Tibial artery (tissue), 4 donors: ENCODE data around the gene TCEAL3.

ENCODE experiments used
- DNase-seq, 2 donors: peaks; one replicate each; pipeline ENCODE4 v3.0.0-alpha.2; 2019
- H3K27ac ChIP-seq, 2 donors: fragments of 200-600 bp; sonication (generic) in 1 of 2; 1 replicate in 1 of 2; 2 replicates in 1 of 2; pipeline ENCODE4 v1.5.1; 2018 to 2019; ENCODE audit warnings: mild to moderate bottlenecking in 1 of 2
- H3K27me3 ChIP-seq, 2 donors: fragments of 200-600 bp; sonication (generic) in 1 of 2; one replicate each; pipeline versions ENCODE4 v1.5.1 to v1.6.0; 2016 to 2019
- H3K36me3 ChIP-seq, 3 donors: fragments of 200-600 bp; sonication (generic) in 2 of 3; one replicate each; pipeline ENCODE4 v1.5.1; 2016 to 2019; ENCODE audit warnings: mild to moderate bottlenecking in 2 of 3
- H3K4me1 ChIP-seq, 4 donors: fragments of 200-600 bp; sonication (generic) in 2 of 4; 1 replicate in 3 of 4; 2 replicates in 1 of 4; pipeline ENCODE4 v1.5.1; 2016 to 2019
- H3K4me3 ChIP-seq, 2 donors: fragments of 200-600 bp; sonication (generic) in 1 of 2; 1 replicate in 1 of 2; 2 replicates in 1 of 2; pipeline ENCODE4 v1.5.1; 2018 to 2019; ENCODE audit warnings: mild to moderate bottlenecking in 2 of 2
- H3K9me3 ChIP-seq, 3 donors: fragments of 200-600 bp; sonication (generic) in 1 of 3; one replicate each; pipeline ENCODE4 v1.5.1; 2016 to 2019
- intact Hi-C: fragments of 100-400 bp; cut with DNase I; formaldehyde crosslinking; loops from one replicate; pipeline ENCODE4 v1.15.0; 2023; ENCODE audit warnings: low total_unique reads
- TF ChIP-seq, protein P1 (sequence below), 2 experiments: fragments of 200-600 bp in 1 of 2; fragments of 450-650 bp in 1 of 2; IDR thresholded peaks; one replicate each; pipeline ENCODE4 v1.5.1; 2017 to 2019; ENCODE audit warnings: antibody characterized with exemption in 2 of 2, mild to moderate bottlenecking in 1 of 2, moderate library complexity in 1 of 2

Gene TCEAL3

GRCh38 chrX:103613362-103613890 lies 5.7 kb downstream of the TCEAL3 start:
- Histone ChIP-seq H3K9me3 (no peaks in the 10 kb centered on the region), H3K27ac (no peak overlapping the region), H3K4me3 (no peak overlapping the region), H3K36me3 (no peaks in the 10 kb centered on the region), H3K27me3 (no peaks in the 10 kb centered on the region), H3K4me1 (peaks cover 0 to 22% (median 0%) of the 10 kb centered on the region in 4 donors)
- intact Hi-C loops, result no loop called here
- TF ChIP-seq, protein P1, sequence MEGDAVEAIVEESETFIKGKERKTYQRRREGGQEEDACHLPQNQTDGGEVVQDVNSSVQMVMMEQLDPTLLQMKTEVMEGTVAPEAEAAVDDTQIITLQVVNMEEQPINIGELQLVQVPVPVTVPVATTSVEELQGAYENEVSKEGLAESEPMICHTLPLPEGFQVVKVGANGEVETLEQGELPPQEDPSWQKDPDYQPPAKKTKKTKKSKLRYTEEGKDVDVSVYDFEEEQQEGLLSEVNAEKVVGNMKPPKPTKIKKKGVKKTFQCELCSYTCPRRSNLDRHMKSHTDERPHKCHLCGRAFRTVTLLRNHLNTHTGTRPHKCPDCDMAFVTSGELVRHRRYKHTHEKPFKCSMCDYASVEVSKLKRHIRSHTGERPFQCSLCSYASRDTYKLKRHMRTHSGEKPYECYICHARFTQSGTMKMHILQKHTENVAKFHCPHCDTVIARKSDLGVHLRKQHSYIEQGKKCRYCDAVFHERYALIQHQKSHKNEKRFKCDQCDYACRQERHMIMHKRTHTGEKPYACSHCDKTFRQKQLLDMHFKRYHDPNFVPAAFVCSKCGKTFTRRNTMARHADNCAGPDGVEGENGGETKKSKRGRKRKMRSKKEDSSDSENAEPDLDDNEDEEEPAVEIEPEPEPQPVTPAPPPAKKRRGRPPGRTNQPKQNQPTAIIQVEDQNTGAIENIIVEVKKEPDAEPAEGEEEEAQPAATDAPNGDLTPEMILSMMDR (IDR thresholded peaks at IDR 0.05), result no peak
- DNase-seq, result no peak

GRCh38 chrX:103614999-103615398 lies 7.2 kb downstream of the TCEAL3 start:
- Histone ChIP-seq H3K4me3 (no peak overlapping the region), H3K27ac (no peak overlapping the region), H3K27me3 (no peaks in the 10 kb centered on the region), H3K9me3 (no peaks in the 10 kb centered on the region), H3K36me3 (no peaks in the 10 kb centered on the region), H3K4me1 (peaks cover 0 to 12% (median 0%) of the 10 kb centered on the region in 4 donors)
- intact Hi-C loops, result no loop called here
- TF ChIP-seq, protein P1 (IDR thresholded peaks at IDR 0.05), result no peak
- no peak for DNase-seq

- no peak for DNase-seq
- no peaks in the 10 kb centered on the region for H3K36me3 ChIP-seq
- H3K27me3 ChIP-seq, result no peaks in the 10 kb centered on the region
- no peak overlapping the region for H3K27ac ChIP-seq
- intact Hi-C loops, result no loop called here
- peaks cover 0 to 12% (median 0%) of the 10 kb centered on the region in 4 donors for H3K4me1 ChIP-seq
- H3K9me3 ChIP-seq, result no peaks in the 10 kb centered on the region
- H3K4me3 ChIP-seq, result no peak overlapping the region
- TF ChIP-seq, protein P1 (IDR thresholded peaks at IDR 0.05), result no peak
Observed at GRCh38 chrX:103615781-103616371, 8.1 kb downstream of the TCEAL3 start.

DNA sequence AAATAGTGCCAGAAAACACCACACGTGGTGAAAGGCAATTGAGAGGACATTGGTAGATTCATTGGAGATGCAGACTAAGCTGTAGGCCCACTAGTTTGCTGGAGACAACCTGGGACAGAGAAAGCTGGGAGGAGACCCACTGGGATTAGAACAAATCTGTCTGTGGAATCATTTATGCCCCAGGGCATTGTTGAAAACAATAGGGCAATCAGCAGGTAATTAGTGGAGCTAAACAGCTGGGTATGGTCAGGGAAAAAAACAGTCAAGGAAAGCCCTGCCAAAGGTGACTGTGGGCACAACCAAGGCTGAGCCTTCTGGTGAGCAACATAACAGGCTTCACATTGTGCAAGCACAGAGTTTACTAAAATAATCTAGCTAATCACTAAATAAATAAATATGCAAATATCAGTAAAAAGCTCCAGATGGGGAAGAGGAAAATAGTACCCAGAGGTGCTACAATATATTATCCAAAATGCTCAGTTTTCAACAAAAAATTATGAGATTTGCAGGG lies 9.0 kb downstream of the TCEAL3 start:
- no peak for DNase-seq
- Histone ChIP-seq H3K36me3 (no peaks in the 10 kb centered on the region), H3K4me3 (no peak overlapping the region), H3K27me3 (no peaks in the 10 kb centered on the region), H3K9me3 (no peaks in the 10 kb centered on the region), H3K4me1 (peaks cover 0 to 12% (median 0%) of the 10 kb centered on the region in 4 donors), H3K27ac (no peak overlapping the region)
- intact Hi-C loops, result no loop called here
- TF ChIP-seq, protein P1 (IDR thresholded peaks at IDR 0.05), result no peak

- TF ChIP-seq, protein P1 (IDR thresholded peaks at IDR 0.05), result no peak
- Histone ChIP-seq H3K4me3 (no peak overlapping the region), H3K27ac (peak overlapping the region; percentile 67 to 96), H3K36me3 (no peaks in the 10 kb centered on the region), H3K4me1 (peaks cover 0 to 34% (median 0%) of the 10 kb centered on the region in 4 donors), H3K9me3 (no peaks in the 10 kb centered on the region), H3K27me3 (no peaks in the 10 kb centered on the region)
- intact Hi-C loops, result no loop called here
- peak in 1 of 2 donors; percentile 64 for DNase-seq
Observed at GRCh38 chrX:103624111-103624510, 16.3 kb downstream of the TCEAL3 start.
